Fibroblast of pulmonary artery (primary cell): ENCODE data around the gene UNC5CL.

Source experiments
- DNase-seq: peaks from one replicate; pipeline ENCODE4 v3.0.0-alpha.2; 2010; ENCODE audit warnings: low read depth
- H3K4me3 ChIP-seq: replicated peaks from 2 replicates; pipeline ENCODE4 v1.5.1; 2011; ENCODE audit warnings: low read depth, mild to moderate bottlenecking, control low read depth, low read length, moderate library complexity
- TF ChIP-seq, protein P1 (sequence below): IDR thresholded peaks from 2 replicates; pipeline ENCODE4 v1.5.1; 2011; ENCODE audit warnings: mild to moderate bottlenecking, control low read depth, low read length, inconsistent platforms; ENCODE audit errors: missing control alignments

Gene UNC5CL

DNA sequence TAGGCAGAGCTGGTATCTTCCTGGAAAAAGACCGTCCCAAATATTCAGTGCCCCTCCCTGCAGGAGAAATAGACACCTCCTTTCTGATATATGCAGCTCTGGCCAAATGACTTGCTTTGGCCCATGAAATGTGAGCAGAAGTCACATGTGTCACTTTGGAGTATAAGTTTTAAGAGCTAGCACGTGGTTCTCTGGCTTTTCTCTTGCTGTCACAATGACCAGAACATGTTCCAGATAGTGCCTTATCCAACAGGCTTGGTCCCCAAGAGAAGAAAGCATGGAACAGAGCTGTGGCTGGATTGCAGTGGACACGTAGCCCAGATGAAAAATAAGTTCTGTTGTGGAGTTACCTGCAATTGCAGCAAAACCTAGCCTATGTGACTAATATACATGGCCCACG is 40.4 kb downstream of the UNC5CL start:
- no peak overlapping the region for H3K4me3 ChIP-seq
- no peak for DNase-seq
- TF ChIP-seq, protein P1, sequence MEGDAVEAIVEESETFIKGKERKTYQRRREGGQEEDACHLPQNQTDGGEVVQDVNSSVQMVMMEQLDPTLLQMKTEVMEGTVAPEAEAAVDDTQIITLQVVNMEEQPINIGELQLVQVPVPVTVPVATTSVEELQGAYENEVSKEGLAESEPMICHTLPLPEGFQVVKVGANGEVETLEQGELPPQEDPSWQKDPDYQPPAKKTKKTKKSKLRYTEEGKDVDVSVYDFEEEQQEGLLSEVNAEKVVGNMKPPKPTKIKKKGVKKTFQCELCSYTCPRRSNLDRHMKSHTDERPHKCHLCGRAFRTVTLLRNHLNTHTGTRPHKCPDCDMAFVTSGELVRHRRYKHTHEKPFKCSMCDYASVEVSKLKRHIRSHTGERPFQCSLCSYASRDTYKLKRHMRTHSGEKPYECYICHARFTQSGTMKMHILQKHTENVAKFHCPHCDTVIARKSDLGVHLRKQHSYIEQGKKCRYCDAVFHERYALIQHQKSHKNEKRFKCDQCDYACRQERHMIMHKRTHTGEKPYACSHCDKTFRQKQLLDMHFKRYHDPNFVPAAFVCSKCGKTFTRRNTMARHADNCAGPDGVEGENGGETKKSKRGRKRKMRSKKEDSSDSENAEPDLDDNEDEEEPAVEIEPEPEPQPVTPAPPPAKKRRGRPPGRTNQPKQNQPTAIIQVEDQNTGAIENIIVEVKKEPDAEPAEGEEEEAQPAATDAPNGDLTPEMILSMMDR = no peak

DNA sequence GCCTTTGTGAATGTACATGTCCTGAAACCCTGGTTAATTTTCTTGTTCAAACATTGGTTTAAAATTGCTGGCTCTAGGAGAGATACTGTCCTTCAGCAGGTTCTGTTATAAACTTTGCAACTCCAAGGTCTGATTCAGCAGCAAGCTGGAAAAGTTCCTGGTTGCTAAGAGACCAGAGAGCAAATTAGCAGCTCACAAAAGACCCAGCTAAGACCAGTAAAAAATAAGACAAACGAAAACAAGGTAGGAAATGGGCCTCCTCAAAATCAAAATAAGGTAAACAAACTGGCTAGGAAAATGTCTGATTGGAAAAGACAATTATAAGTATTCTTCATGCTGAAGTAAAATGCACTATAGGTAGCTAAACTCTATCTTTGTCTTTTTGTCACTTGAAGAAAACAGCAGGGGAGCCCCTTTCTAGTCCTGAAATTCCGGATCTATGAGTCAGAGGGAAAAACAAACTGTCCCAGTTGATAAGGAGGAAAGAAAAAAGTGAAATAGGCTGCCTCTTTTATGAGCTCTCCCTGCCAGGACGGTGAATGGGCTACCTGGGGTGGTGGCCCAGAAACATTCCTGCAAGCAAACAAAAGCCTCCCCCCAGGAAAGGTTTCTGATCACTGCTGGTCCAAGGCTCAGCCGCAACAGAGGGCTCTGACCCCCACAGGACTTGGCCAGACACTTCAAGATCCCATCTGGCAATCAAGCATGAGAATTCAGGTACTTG is 41.6 kb downstream of the UNC5CL start:
- TF ChIP-seq, protein P1 = no peak
- no peak overlapping the region for H3K4me3 ChIP-seq
- peak; percentile 68 for DNase-seq

DNA sequence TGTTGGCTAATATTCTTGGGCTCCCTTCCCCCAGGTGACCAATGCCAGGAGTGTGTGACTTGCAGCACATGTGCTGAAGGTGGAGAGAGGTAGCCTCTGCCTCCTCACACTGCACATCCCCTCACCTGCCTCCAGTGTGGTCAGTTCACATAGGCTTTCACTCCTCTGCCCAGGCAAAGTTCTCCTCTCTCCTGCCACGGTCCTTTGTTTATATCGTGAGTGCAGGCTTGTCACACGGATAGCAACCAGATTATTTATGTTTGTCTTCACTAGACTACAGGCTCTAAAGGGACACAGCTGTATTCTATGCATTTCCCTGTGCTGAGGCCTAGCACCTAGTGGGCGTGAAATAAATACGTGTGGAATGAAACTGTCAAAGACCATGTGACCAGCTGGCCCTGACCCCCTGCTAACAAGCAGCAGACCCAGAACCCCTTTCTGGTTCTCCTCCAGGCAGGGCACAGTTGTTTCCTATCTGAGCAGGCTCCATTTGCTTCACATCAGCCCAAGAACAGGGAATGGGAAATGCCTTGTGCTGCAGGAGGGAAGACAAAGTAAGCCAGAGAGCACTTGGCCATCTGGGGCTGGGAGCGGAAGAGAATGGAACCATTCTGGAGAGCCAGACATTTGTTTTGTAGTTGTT is 42.3 kb downstream of the UNC5CL start:
- TF ChIP-seq, protein P1 = no peak
- DNase-seq = peak; percentile 39
- no peak overlapping the region for H3K4me3 ChIP-seq

DNA sequence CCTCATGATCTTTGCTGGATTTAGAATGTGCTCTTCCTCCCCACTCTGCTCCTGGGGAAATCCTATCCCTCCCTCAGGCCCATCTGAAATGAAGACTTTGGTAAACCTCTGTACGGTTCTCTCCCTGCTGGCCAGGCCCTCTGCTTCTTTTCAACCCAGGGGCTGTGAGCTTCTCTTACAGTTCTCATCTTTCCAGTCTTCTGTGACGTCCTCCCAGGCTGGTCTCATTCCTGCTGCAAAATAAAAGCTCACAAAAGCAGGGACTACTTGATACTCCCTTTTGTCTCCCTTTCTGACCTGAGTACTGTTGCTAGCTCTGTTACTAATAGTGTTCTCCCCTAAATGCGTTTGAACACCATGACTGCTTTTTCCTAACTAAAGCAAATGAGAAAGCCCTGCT is 46.3 kb downstream of the UNC5CL start:
- TF ChIP-seq, protein P1 = no peak
- no peak for DNase-seq
- H3K4me3 ChIP-seq = no peak overlapping the region

DNA sequence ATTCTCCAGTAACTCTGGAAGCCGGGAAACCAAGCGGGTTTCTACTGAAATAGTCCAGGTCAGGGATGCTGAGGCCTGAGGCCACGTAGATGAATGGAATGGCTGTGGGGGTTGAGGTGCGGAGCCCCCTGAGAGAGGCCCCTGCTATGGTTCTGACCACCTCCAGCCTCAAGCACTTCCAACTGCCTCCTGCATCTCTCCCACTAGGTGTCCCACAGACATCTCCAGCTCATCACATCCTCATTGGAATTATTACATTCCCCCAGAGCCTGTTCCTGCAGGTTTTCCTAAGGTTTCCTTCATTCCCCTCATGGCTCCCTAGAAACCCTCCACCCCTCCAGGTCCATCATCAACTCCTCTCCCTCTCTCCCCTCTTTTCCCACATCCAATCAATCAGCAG is 48.7 kb downstream of the UNC5CL start:
- H3K4me3 ChIP-seq = no peak overlapping the region
- TF ChIP-seq, protein P1 = peak; percentile 6
- DNase-seq = no peak

DNA sequence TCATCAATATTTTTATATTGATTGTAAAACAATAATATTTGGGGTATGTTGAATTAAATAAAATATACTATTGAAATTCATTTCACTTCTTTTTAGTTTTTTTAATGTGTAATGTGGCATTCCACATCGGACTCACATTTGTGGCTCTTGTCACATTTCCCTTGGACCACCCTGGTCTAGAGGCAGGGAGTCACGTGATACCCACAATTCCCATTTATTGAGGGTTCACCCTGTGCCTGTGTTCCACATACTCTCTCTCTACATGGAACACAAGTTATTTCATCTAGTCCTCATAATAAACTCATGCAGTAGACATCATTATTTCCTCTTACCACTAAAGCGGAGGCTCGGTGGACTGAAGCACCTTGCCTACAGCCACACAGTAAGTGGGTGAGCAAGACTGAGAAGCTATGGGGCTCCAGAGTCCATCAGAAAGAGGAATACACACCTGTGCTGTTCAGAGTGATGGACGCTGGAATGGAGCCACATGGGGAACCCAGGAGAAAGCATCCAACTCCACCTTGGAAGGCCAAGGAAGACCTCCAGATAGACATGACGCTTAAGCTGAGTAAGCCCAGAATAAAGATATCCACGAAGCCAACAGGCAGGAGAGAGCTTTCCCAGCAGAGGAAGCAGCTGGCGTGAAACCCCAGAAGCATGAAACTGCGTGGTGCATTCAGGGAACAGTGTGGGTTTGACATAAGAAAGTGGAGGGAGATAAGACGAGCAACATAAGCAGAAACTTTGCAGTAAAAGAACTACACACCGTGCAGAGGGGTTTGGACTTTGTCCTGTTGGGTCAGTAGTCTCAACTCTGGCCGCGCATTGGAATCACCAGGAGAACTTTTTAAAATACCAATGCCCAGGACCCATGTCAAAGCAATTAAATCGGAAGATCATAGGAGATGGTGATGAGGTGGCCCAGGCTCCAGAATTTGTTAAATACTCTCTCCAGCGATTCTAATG is 49.5 kb downstream of the UNC5CL start:
- DNase-seq = no peak
- no peak overlapping the region for H3K4me3 ChIP-seq
- TF ChIP-seq, protein P1 = no peak
